Loucy (cell line): ENCODE results near the gene ST7L.
A peak's percentile ranks its signal among the peaks of the same experiment; 100 is the strongest.

ENCODE experiments used
- H2AFZ ChIP-seq: fragments of 200-600 bp; sonication (generic); 2 replicates; pipeline ENCODE4 v1.6.0; 2016; ENCODE audit warnings: antibody characterized with exemption, mild to moderate bottlenecking, low read length, moderate library complexity
- H3F3A ChIP-seq: fragments of 200-600 bp; 2 replicates; pipeline ENCODE4 v1.6.0; 2016; ENCODE audit warnings: antibody characterized with exemption, low read depth, mild to moderate bottlenecking
- H3K27me3 ChIP-seq: fragments of 200-600 bp; sonication (generic); 2 replicates; pipeline ENCODE4 v1.6.1; 2014; ENCODE audit warnings: low read length, mild to moderate bottlenecking; ENCODE audit not compliant: insufficient read depth, poor library complexity, severe bottlenecking
- H3K36me3 ChIP-seq: fragments of 200-600 bp; sonication (generic); 2 replicates; pipeline ENCODE4 v1.6.1; 2016; ENCODE audit warnings: low read length; ENCODE audit not compliant: insufficient read depth
- H3K4me1 ChIP-seq: fragments of 200-600 bp; sonication (generic); 2 replicates; pipeline ENCODE4 v1.5.1; 2014; ENCODE audit warnings: low read length, mild to moderate bottlenecking; ENCODE audit not compliant: insufficient read depth, poor library complexity, severe bottlenecking
- H3K4me2 ChIP-seq: fragments of 200-600 bp; sonication (generic); 2 replicates; pipeline ENCODE4 v1.6.0; 2014; ENCODE audit warnings: antibody characterized with exemption, low read length, low read depth, mild to moderate bottlenecking; ENCODE audit not compliant: poor library complexity, severe bottlenecking
- H3K4me3 ChIP-seq: fragments of 200-600 bp; sonication (generic); 2 replicates; pipeline ENCODE4 v1.5.1; 2014; ENCODE audit warnings: low read length, mild to moderate bottlenecking, mixed read lengths; ENCODE audit not compliant: poor library complexity, severe bottlenecking
- H3K79me2 ChIP-seq: fragments of 200-600 bp; sonication (generic); 2 replicates; pipeline ENCODE4 v1.6.1; 2014; ENCODE audit warnings: low read length; ENCODE audit not compliant: insufficient read depth
- H3K9ac ChIP-seq: fragments of 200-600 bp; sonication (generic); 2 replicates; pipeline ENCODE4 v1.6.0; 2014; ENCODE audit warnings: mild to moderate bottlenecking, low read depth, low read length, moderate library complexity; ENCODE audit not compliant: poor library complexity, severe bottlenecking
- H3K9me2 ChIP-seq: fragments of 200-600 bp; sonication (generic); replicated peaks from 2 replicates; pipeline ENCODE4 v1.6.1; 2016; ENCODE audit warnings: low read depth, low read length, mixed read lengths
- H3K9me3 ChIP-seq: fragments of 200-600 bp; sonication (generic); 2 replicates; pipeline ENCODE4 v1.6.1; 2014; ENCODE audit warnings: mild to moderate bottlenecking, antibody characterized with exemption, low read length, low read depth; ENCODE audit not compliant: insufficient read depth
- H4K20me1 ChIP-seq: fragments of 200-600 bp; sonication (generic); 2 replicates; pipeline ENCODE4 v1.6.0; 2014; ENCODE audit warnings: antibody characterized with exemption, low read length, mild to moderate bottlenecking; ENCODE audit not compliant: insufficient read depth, poor library complexity, severe bottlenecking
- EZH2phosphoT487 ChIP-seq: fragments of 200-600 bp; IDR thresholded peaks from 2 replicates; pipeline ENCODE4 v1.6.1; 2018; ENCODE audit warnings: antibody characterized with exemption, mild to moderate bottlenecking, moderate library complexity, borderline replicate concordance
- TF ChIP-seq, protein P1 (sequence below): fragments of 200-600 bp; sonication (generic); conservative IDR thresholded peaks from 2 replicates; pipeline ENCODE4 v1.5.1; 2014; ENCODE audit warnings: mild to moderate bottlenecking, antibody characterized with exemption, low read length

ST7L gene

DNA sequence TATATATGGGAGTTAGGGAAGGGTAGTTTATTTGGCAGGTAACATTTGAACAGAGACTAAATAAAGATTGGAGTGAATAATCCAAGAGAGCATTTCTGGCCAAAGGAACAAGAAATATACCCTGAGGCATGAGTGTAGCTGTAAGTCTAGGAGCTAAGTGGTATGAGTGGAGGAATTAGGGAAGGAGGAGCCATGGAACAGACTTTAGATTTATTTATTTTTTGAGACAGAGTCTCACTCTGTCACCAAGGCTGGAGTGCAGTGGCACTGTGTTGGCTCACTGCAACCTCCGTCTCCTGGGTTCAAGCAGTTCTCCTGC, 19.1 kb upstream of the ST7L start:
- Histone ChIP-seq H3K4me3 (no peak overlapping the region), H4K20me1 (peaks cover 77% of the 10 kb centered on the region), H3K36me3 (peaks cover 3% of the 10 kb centered on the region; the same call in 1 of the 2 replicates), H3F3A (no peaks in the 10 kb centered on the region), H3K9ac (no peak overlapping the region), H3K4me2 (no peak overlapping the region), H3K27me3 (no peaks in the 10 kb centered on the region), H3K79me2 (peaks cover 90% of the 10 kb centered on the region), H3K9me2 (no peaks in the 10 kb centered on the region), H3K9me3 (no peaks in the 10 kb centered on the region), H3K4me1 (peaks cover 23% of the 10 kb centered on the region), H2AFZ (no peak overlapping the region)
- TF ChIP-seq, protein P1, sequence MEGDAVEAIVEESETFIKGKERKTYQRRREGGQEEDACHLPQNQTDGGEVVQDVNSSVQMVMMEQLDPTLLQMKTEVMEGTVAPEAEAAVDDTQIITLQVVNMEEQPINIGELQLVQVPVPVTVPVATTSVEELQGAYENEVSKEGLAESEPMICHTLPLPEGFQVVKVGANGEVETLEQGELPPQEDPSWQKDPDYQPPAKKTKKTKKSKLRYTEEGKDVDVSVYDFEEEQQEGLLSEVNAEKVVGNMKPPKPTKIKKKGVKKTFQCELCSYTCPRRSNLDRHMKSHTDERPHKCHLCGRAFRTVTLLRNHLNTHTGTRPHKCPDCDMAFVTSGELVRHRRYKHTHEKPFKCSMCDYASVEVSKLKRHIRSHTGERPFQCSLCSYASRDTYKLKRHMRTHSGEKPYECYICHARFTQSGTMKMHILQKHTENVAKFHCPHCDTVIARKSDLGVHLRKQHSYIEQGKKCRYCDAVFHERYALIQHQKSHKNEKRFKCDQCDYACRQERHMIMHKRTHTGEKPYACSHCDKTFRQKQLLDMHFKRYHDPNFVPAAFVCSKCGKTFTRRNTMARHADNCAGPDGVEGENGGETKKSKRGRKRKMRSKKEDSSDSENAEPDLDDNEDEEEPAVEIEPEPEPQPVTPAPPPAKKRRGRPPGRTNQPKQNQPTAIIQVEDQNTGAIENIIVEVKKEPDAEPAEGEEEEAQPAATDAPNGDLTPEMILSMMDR: no peak

DNA sequence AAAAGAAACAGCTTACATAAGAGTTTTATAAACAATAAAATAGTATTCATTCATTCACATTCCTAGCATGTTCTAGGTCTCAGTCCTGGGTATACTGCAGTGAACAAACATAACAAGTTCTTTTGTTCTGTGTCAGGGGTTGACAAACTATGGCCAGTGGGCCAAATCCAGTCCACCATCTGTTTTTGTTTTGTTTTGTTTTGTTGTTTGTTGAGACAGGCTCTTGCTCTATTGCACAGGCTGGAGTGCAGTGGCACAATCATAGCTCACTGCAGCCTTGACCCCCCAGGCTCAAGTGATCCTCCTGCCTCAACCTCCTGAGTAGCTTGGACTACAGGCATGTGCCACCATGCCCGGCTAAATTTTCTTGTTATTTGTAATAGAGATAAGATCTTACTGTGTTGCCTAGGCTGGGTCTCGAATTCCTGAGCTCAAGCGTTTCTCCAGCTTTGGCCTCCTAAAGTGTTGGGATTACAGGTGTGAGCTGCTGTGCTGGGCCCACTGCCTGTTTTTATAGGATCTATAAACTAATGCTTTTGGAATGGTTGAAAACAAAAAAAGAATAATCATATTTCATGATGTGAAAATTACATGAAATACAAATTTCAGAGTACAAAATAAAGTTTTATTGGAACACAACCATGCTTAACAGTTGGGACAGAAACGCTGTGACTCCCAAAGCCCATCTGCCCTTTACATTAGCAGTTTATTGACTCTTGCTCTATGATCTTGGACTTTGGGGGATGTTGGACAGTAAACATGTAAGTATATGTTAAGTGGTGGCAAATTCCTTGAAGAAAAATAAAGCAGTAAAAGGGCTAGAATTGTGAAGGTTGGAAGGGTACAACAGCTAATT, 18.5 kb upstream of the ST7L start:
- Histone ChIP-seq H3K9me2 (no peaks in the 10 kb centered on the region), H2AFZ (no peak overlapping the region), H3K36me3 (no peaks in the 10 kb centered on the region), H3K4me2 (no peak overlapping the region), H3K4me1 (peaks cover 25% of the 10 kb centered on the region), H3K79me2 (peaks cover 90% of the 10 kb centered on the region), H3K4me3 (no peak overlapping the region), H3F3A (no peaks in the 10 kb centered on the region), H3K9ac (no peak overlapping the region), H3K27me3 (no peaks in the 10 kb centered on the region), H3K9me3 (no peaks in the 10 kb centered on the region), H4K20me1 (peaks cover 77% of the 10 kb centered on the region)
- TF ChIP-seq, protein P1: no peak
- no peak for TF ChIP-seq EZH2phosphoT487

DNA sequence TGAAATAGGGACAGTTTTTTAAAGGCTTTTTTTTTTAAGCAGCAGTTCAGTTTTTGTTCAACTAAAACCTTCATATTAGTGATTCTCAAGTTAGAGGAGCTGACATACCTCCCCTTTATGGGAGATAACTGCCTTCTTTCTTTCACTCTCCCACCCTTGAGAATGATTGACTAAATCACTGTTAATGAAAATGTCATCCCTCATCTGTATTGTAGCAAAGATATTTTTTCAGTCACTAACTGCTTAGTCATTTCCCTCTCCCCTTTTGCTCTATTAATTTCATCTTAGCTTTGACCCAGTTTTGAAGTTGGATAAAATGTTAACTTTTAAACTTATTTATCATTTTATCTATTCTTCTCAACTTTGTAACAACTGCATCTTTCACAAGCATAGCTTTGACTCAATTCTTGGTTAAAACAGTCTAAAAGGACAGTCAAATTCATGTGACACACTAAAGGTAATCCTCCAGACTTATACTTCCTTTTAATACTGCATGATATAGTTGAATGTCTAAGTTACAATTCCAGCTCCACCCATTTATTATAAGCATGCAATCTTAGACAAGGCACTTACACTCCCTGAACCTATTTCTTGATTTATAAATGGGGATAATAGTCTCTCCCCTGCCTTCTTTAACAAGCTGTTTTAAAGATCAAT, 17.8 kb upstream of the ST7L start:
- Histone ChIP-seq H3F3A (no peaks in the 10 kb centered on the region), H3K4me3 (no peak overlapping the region), H3K79me2 (peaks cover 90% of the 10 kb centered on the region), H2AFZ (no peak overlapping the region), H3K4me2 (peak overlapping the region; percentile 10), H3K4me1 (peaks cover 30% of the 10 kb centered on the region), H3K9ac (no peak overlapping the region), H3K9me3 (no peaks in the 10 kb centered on the region), H3K9me2 (no peaks in the 10 kb centered on the region), H4K20me1 (peaks cover 79% of the 10 kb centered on the region), H3K27me3 (no peaks in the 10 kb centered on the region), H3K36me3 (no peaks in the 10 kb centered on the region)
- no peak for TF ChIP-seq EZH2phosphoT487
- TF ChIP-seq, protein P1: no peak
